Activated naive CD4-positive, alpha-beta T cell treated with anti-CD3 and anti-CD28 coated beads, Interleukin-2, amount 50 U/mL, for 24 hours (primary cell): ENCODE results near the gene ERC1.
"Not testable (repeated sequence)": the region's sequence is repeated elsewhere in the genome, so short reads cannot be mapped to it uniquely, and the experiment has no call there.

Experiments
- H3K27ac Mint-ChIP-seq: one replicate; pipeline ENCODE4 v1.8.0; 2021; ENCODE audit warnings: mild to moderate bottlenecking, mixed read lengths
- H3K27me3 Mint-ChIP-seq: one replicate; pipeline ENCODE4 v1.8.0; 2021; ENCODE audit warnings: mixed read lengths
- H3K36me3 Mint-ChIP-seq: one replicate; pipeline ENCODE4 v1.8.0; 2021; ENCODE audit warnings: mixed read lengths
- H3K4me1 Mint-ChIP-seq: one replicate; pipeline ENCODE4 v1.8.0; 2021; ENCODE audit warnings: mixed read lengths
- H3K4me3 Mint-ChIP-seq: one replicate; pipeline ENCODE4 v1.8.0; 2021; ENCODE audit warnings: mild to moderate bottlenecking, mixed read lengths
- H3K9me3 Mint-ChIP-seq: one replicate; pipeline ENCODE4 v1.8.0; 2021; ENCODE audit warnings: mixed read lengths

ERC1 gene

DNA sequence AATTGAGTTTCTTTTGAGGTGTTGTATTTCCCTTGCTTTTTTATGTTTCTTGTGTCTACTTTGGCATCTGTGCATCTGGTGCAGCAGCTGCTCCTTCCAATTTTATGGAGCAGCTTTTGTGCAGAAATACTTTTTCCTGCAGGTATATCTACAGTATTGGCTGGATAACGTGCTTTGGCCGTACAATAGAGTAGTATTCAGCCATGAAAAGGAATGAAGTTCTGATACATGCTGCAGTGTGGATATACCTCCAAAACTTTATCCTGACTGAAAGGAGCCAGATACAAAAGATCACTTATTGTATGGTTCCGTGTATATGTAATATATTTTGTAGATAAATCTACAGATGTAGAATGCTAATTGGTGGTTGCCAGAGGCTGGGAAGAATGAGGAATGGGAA is 74.6 kb downstream of the ERC1 start:
- Mint-ChIP-seq H3K36me3 (peaks cover 30% of the 10 kb centered on the region), H3K27me3 (no peaks in the 10 kb centered on the region), H3K9me3 (peaks cover 6% of the 10 kb centered on the region), H3K4me3 (no peak overlapping the region), H3K27ac (no peak overlapping the region), H3K4me1 (peaks cover 22% of the 10 kb centered on the region)

GRCh38 chr12:1069846-1070245 is 78.8 kb downstream of the ERC1 start:
- Mint-ChIP-seq H3K27me3 (no peaks in the 10 kb centered on the region), H3K9me3 (no peaks in the 10 kb centered on the region), H3K4me1 (peaks cover 25% of the 10 kb centered on the region), H3K36me3 (peaks cover 9% of the 10 kb centered on the region), H3K4me3 (no peak overlapping the region), H3K27ac (no peak overlapping the region)

- Mint-ChIP-seq H3K36me3 (peaks cover 3% of the 10 kb centered on the region), H3K27me3 (no peaks in the 10 kb centered on the region), H3K4me1 (peaks cover 28% of the 10 kb centered on the region), H3K27ac (no peak overlapping the region), H3K9me3 (no peaks in the 10 kb centered on the region), H3K4me3 (no peak overlapping the region)
Observed at GRCh38 chr12:1071182-1071581, 80.2 kb downstream of the ERC1 start.

DNA sequence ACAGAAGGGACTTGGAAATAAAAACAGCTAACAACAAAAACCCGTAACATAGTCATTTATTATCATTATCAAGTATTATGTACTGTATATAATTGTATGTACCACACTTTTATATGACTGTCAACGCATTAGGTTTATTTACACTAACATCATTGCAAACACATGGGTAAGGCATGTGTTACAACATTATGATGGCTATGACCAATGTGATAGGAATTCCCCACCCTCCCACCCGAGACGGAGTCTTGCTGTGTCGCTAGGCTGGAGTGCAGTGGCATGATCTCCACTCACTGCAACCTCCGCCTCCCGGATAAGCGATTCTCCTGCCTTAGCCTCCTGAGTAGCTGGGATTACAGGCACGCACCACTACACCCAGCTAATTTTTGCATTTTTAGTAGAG is 82.6 kb downstream of the ERC1 start:
- Mint-ChIP-seq H3K27me3 (no peaks in the 10 kb centered on the region), H3K4me1 (peaks cover 26% of the 10 kb centered on the region), H3K27ac (no peak overlapping the region), H3K4me3 (no peak overlapping the region), H3K9me3 (no peaks in the 10 kb centered on the region), H3K36me3 (peaks cover 3% of the 10 kb centered on the region)

GRCh38 chr12:1077036-1077803 is 86.2 kb downstream of the ERC1 start:
- H3K9me3 Mint-ChIP-seq, result no peaks in the 10 kb centered on the region
- H3K4me3 Mint-ChIP-seq, result no peak overlapping the region
- H3K4me1 Mint-ChIP-seq, result peaks cover 19% of the 10 kb centered on the region
- H3K36me3 Mint-ChIP-seq, result peaks cover 5% of the 10 kb centered on the region
- H3K27ac Mint-ChIP-seq, result no peak overlapping the region
- no peaks in the 10 kb centered on the region for H3K27me3 Mint-ChIP-seq

DNA sequence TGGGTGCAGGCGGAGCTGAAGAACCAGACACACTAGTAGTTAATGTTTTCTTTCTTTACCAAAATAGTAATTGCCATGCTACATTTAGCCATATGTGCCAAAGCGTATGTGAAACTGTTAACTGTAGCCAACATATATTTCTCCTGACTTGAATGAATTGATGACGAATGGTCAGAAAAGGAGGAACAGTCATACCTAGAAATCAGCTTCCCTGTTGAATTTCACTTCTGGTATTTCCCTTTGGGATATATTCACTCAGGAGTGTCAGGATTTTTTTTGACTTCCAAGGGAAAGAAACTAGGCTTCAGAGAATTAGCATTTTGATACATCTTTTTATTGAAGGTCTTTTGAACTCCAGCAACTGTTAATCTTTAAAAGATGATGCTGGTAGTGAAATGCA is 87.0 kb downstream of the ERC1 start:
- Mint-ChIP-seq H3K36me3 (peaks cover 5% of the 10 kb centered on the region), H3K4me1 (peaks cover 23% of the 10 kb centered on the region), H3K4me3 (no peak overlapping the region), H3K27me3 (no peaks in the 10 kb centered on the region), H3K9me3 (no peaks in the 10 kb centered on the region), H3K27ac (no peak overlapping the region)

- Mint-ChIP-seq H3K4me1 (peaks cover 30% of the 10 kb centered on the region), H3K36me3 (peaks cover 2% of the 10 kb centered on the region), H3K4me3 (no peak overlapping the region), H3K27ac (no peak overlapping the region), H3K27me3 (no peaks in the 10 kb centered on the region), H3K9me3 (no peaks in the 10 kb centered on the region)
Observed at GRCh38 chr12:1080520-1081223, 89.6 kb downstream of the ERC1 start.

DNA sequence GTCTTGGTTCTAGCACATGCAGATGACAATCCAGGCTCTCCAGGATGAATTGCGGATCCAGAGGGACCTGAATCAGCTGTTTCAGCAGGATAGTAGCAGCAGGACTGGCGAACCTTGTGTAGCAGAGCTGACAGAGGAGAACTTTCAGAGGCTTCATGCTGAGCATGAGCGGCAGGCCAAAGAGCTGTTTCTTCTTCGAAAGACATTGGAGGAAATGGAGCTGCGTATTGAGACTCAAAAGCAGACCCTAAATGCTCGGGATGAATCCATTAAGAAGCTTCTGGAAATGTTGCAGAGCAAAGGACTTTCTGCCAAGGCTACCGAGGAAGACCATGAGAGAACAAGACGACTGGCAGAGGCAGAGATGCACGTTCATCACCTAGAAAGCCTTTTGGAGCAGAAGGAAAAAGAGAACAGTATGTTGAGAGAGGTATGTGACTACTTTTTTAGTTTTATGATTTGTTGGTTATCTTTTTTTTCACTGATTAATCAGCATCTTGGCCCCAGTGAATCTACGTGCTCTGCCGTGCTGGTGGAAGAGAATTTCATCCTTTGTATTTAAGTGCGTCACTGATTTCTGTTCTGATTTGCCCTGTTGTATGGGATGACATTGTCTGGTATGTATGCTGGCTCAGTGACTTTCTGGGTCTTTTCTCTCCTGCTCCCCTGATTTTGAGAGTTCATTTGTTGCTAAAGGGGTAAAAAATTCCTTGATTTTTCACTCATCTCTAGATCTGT is 92.3 kb downstream of the ERC1 start:
- peaks cover 2% of the 10 kb centered on the region for H3K36me3 Mint-ChIP-seq
- no peak overlapping the region for H3K4me3 Mint-ChIP-seq
- H3K4me1 Mint-ChIP-seq, result peaks cover 29% of the 10 kb centered on the region
- peak overlapping the region; percentile 39 for H3K27ac Mint-ChIP-seq
- H3K27me3 Mint-ChIP-seq, result no peaks in the 10 kb centered on the region
- H3K9me3 Mint-ChIP-seq, result no peaks in the 10 kb centered on the region

DNA sequence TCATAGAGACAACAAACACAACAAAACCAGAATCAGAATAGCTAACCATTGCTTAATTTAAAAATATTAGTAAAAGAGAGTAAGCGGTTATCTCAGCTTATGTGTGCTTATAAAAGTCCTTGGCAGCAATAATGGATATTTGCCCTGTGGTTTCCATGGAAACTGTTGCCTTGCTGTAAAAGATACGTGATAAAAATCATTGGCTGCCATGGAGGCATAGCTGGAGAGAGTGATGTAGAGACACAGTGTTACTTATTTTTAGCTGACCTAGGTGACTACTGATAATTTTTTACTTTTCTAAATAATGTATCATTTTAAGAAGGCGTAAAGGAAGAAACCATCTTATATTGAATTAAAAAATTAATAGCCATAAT is 92.9 kb downstream of the ERC1 start:
- H3K27ac Mint-ChIP-seq, result no peak overlapping the region
- no peaks in the 10 kb centered on the region for H3K9me3 Mint-ChIP-seq
- H3K27me3 Mint-ChIP-seq, result no peaks in the 10 kb centered on the region
- peaks cover 29% of the 10 kb centered on the region for H3K4me1 Mint-ChIP-seq
- H3K36me3 Mint-ChIP-seq, result peaks cover 2% of the 10 kb centered on the region
- H3K4me3 Mint-ChIP-seq, result no peak overlapping the region

DNA sequence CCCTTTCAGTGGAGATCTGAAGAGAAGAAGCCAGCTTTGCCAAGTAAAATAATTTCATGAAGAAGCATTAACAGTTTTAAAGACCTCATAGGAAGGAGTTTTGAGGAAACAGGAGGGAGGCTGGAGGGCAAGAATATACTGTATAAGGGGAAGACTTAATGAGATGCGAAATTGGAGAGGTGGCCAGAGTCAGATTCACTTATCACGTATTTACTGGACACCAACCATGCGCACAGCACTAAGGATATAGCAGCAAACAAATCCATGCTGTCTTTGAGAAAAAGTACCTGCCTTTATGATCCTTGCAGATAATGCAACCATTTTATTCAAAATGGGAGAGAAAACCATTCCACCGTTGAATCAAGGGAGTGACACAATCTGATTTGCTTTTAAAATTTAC is 100.3 kb downstream of the ERC1 start:
- Mint-ChIP-seq H3K9me3 (no peaks in the 10 kb centered on the region), H3K36me3 (no peaks in the 10 kb centered on the region), H3K4me3 (no peak overlapping the region), H3K27me3 (no peaks in the 10 kb centered on the region), H3K4me1 (peaks cover 21% of the 10 kb centered on the region), H3K27ac (no peak overlapping the region)

DNA sequence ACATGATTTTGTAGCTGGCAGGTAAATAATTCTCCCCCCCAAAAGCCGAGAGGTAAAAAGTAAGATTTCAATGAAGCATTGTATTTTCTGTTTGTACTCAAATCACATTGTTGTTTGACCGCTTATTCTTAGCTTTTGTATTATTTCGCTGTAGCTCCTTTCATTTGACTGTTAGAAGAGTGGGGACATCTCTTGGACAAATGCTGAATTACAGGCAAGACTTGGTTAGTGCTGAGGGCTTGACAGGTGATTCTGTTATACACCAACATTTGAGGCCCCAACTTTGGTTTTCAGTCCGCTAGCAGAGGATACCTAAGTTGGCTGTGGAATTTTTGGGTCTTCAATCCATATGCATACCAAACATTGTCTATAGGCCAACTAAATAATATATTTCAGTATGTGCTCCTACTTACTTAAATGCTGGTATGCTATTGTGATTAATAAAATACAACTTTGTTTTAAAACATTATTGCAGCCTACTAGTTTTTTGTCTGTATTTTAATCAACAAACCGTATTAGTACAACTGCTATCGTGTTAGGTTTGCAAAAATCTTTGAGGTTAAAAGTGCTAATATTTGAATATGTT is 102.2 kb downstream of the ERC1 start:
- Mint-ChIP-seq H3K9me3 (no peaks in the 10 kb centered on the region), H3K4me1 (peaks cover 30% of the 10 kb centered on the region), H3K4me3 (no peak overlapping the region), H3K36me3 (peaks cover under 1% of the 10 kb centered on the region), H3K27ac (no peak overlapping the region), H3K27me3 (no peaks in the 10 kb centered on the region)

DNA sequence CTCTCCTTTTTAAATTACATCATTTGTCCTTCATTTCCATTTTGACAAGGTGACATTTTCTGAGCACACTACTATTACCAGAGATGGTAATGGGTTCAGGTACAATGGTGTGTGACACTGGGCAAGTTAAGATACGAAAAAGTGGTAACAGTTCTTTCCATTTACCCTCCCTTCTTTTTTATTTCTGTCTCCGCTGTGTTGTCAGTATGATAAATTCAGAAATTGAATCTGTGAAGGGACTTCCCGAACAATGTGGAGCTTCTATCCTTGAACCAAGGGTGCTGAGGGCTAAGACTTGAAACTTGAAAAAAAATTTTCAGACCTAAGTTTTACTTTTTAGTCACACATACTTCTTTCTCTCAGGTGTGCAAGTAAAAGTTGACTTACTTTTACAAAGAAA is 103.7 kb downstream of the ERC1 start:
- Mint-ChIP-seq H3K9me3 (no peaks in the 10 kb centered on the region), H3K27ac (no peak overlapping the region), H3K4me1 (peaks cover 44% of the 10 kb centered on the region), H3K27me3 (no peaks in the 10 kb centered on the region), H3K4me3 (no peak overlapping the region), H3K36me3 (peaks cover 1% of the 10 kb centered on the region)

- Mint-ChIP-seq H3K4me1 (peaks cover 63% of the 10 kb centered on the region), H3K4me3 (no peak overlapping the region), H3K27me3 (no peaks in the 10 kb centered on the region), H3K9me3 (no peaks in the 10 kb centered on the region), H3K36me3 (peaks cover 1% of the 10 kb centered on the region), H3K27ac (no peak overlapping the region)
Observed at GRCh38 chr12:1099158-1099557, 108.1 kb downstream of the ERC1 start.

DNA sequence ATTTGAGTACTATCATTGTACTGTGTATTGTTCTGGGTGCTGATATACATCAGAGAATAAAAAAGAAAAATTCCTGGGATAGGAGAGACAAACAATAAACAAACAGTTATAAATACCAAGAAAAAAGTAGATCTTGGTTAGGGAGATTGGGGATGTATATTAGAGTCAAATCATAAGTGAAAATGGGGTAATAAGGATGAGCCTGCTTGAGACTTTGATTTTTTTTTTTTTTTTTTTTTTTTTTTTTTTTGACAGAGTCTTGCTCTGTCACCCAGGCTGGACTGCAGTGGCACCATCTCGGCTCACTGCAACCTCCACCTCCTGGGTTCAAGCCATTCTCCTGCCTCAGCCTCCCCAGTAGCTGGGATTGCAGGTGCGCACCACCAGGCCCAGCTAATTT is 108.6 kb downstream of the ERC1 start:
- not testable (repeated sequence) for H3K4me3 Mint-ChIP-seq, H3K27ac Mint-ChIP-seq, H3K36me3 Mint-ChIP-seq, H3K27me3 Mint-ChIP-seq, H3K9me3 Mint-ChIP-seq
- H3K4me1 Mint-ChIP-seq, result peaks cover 66% of the 10 kb centered on the region

- H3K27ac Mint-ChIP-seq, result no peak overlapping the region
- no peaks in the 10 kb centered on the region for H3K27me3 Mint-ChIP-seq
- peaks cover 63% of the 10 kb centered on the region for H3K4me1 Mint-ChIP-seq
- peaks cover 1% of the 10 kb centered on the region for H3K36me3 Mint-ChIP-seq
- no peaks in the 10 kb centered on the region for H3K9me3 Mint-ChIP-seq
- H3K4me3 Mint-ChIP-seq, result no peak overlapping the region
Observed at GRCh38 chr12:1102115-1102514, 111.1 kb downstream of the ERC1 start.
